WERI-Rb-1 (cell line): Measurements from ENCODE around the gene HDLBP.

Source experiments
- DNase-seq: peaks from one replicate; pipeline ENCODE4 v3.0.0-alpha.2; 2020
- H3K27ac ChIP-seq: fragments of 250-450 bp; sonication (Bioruptor Pico); 2 replicates; pipeline ENCODE4 v1.5.1; 2020; ENCODE audit warnings: mild to moderate bottlenecking, moderate library complexity
- H3K27me3 ChIP-seq: fragments of 250-450 bp; sonication (Bioruptor Pico); 2 replicates; pipeline ENCODE4 v1.5.1; 2021; ENCODE audit warnings: mild to moderate bottlenecking, low read depth, moderate library complexity; ENCODE audit not compliant: insufficient read depth, severe bottlenecking
- H3K36me3 ChIP-seq: fragments of 250-450 bp; sonication (Bioruptor Pico); 2 replicates; pipeline ENCODE4 v1.5.1; 2020; ENCODE audit warnings: mild to moderate bottlenecking, moderate library complexity
- H3K4me3 ChIP-seq: 2 replicates; pipeline ENCODE4 v1.5.1; 2011; ENCODE audit warnings: low read depth, mild to moderate bottlenecking, control low read depth, low read length
- H3K9me3 ChIP-seq: fragments of 250-450 bp; sonication (Bioruptor Pico); 2 replicates; pipeline ENCODE4 v1.5.1; 2021; ENCODE audit warnings: mild to moderate bottlenecking, moderate library complexity; ENCODE audit not compliant: severe bottlenecking
- TF ChIP-seq, protein P1 (sequence below): IDR thresholded peaks from 2 replicates; pipeline ENCODE4 v1.5.1; 2011; ENCODE audit warnings: low read depth, mild to moderate bottlenecking, control low read depth, inconsistent platforms, low read length

Gene HDLBP

DNA sequence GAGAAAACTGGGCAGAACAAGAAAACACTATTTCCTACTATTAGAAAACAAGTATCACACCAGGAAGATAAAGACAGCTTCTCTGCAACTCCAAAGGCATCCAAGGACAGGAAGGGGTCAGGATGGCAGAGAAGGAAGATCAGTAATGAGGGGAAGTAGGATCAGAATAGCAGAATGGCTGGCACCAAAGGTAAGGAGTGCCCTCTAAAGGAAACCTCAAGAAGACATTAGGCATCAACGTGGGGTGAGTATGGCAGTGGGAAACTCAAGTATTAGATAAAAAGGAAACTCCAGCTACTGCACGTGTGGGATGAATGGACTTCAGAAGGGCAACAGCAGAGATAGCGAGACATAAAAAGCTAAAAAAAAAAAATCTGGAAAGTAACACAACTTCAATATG is 25.9 kb downstream of the HDLBP start:
- Histone ChIP-seq H3K36me3 (peaks cover 7% of the 10 kb centered on the region; the same call in 1 of the 2 replicates), H3K4me3 (no peak overlapping the region), H3K9me3 (no peaks in the 10 kb centered on the region), H3K27ac (no peak overlapping the region), H3K27me3 (no peaks in the 10 kb centered on the region)
- DNase-seq: no peak
- TF ChIP-seq, protein P1, sequence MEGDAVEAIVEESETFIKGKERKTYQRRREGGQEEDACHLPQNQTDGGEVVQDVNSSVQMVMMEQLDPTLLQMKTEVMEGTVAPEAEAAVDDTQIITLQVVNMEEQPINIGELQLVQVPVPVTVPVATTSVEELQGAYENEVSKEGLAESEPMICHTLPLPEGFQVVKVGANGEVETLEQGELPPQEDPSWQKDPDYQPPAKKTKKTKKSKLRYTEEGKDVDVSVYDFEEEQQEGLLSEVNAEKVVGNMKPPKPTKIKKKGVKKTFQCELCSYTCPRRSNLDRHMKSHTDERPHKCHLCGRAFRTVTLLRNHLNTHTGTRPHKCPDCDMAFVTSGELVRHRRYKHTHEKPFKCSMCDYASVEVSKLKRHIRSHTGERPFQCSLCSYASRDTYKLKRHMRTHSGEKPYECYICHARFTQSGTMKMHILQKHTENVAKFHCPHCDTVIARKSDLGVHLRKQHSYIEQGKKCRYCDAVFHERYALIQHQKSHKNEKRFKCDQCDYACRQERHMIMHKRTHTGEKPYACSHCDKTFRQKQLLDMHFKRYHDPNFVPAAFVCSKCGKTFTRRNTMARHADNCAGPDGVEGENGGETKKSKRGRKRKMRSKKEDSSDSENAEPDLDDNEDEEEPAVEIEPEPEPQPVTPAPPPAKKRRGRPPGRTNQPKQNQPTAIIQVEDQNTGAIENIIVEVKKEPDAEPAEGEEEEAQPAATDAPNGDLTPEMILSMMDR: peak; percentile 34

DNA sequence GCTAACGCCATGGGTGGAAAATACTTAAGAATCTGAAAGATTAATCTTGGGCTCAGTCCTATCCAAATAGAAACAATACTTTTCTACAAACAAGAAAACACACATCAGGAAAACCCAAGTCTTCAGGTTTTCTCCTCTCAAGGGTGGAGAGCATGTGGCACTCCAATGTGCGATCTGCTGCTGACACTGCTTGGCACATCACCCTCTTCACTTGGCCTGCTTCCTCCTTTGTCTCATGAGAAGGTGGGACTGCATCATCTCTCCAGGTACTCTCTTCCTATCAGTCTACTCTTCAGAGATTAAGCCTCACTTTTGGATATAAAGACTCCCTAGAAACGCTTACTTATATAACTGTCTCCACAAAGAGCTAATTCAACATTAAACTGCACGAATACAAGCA is 26.4 kb downstream of the HDLBP start:
- H3K27me3 ChIP-seq: no peaks in the 10 kb centered on the region
- no peak overlapping the region for H3K27ac ChIP-seq
- no peak for DNase-seq
- TF ChIP-seq, protein P1: no peak
- no peak overlapping the region for H3K4me3 ChIP-seq
- peaks cover 7% of the 10 kb centered on the region; the same call in 1 of the 2 replicates for H3K36me3 ChIP-seq
- H3K9me3 ChIP-seq: no peaks in the 10 kb centered on the region

DNA sequence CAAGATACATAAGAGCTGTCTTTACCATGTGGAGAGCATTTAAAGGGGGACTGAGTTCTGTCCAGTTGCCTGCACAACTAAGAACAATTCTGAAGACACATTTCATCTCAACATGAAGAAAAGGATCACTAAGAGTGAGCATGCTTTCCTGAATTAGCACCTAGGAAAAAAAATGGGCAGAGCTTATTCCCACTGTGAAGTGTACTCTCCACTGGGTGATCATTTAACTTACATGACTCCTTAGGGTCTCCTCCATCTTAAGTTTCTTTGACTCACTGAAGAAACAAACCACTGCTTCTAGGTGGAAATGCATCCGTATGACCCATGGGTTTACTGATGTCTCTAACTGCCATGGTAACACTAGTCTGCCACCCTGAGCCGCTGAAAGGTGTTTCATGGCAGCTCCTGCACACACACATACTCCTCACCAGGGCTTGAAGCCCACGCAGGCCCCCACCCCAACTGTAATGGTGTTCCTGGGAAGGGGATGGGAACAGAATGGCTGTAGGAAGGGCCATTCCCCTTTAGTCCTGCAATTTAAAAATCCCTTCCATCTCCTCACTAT is 27.1 kb downstream of the HDLBP start:
- TF ChIP-seq, protein P1: no peak
- DNase-seq: no peak
- H3K27ac ChIP-seq: no peak overlapping the region

GRCh38 chr2:241286348-241287090 is 29.0 kb downstream of the HDLBP start:
- no peak overlapping the region for H3K4me3 ChIP-seq
- no peaks in the 10 kb centered on the region for H3K27me3 ChIP-seq
- no peak for DNase-seq
- H3K27ac ChIP-seq: no peak overlapping the region
- H3K9me3 ChIP-seq: no peaks in the 10 kb centered on the region
- H3K36me3 ChIP-seq: peaks cover 7% of the 10 kb centered on the region; the same call in 1 of the 2 replicates
- TF ChIP-seq, protein P1: no peak

More for the DNA sequence above, 27.1 kb downstream of the HDLBP start:
- no peak overlapping the region for H3K4me3 ChIP-seq
- H3K36me3 ChIP-seq: peaks cover 7% of the 10 kb centered on the region; the same call in 1 of the 2 replicates
- no peaks in the 10 kb centered on the region for H3K27me3 ChIP-seq
- no peaks in the 10 kb centered on the region for H3K9me3 ChIP-seq

DNA sequence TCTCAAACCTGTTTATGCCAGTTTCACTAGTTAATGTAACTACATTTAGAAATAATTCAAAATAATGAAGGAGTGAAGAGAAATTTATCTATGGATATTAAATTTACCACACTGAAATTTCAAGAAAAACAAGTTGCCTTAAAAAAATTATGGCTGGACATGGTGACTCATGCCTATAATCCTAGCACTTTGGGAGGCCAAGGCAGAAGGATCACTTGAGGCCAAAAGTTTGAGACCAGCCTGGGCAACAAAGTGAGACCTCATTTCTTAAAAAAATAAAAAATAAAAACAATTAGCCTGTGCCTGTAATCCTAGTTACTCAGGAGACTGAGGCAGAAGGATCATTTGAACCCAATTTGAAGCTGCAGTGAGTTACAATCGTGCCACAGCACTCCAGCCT is 29.9 kb downstream of the HDLBP start:
- TF ChIP-seq, protein P1: no peak
- no peak overlapping the region for H3K27ac ChIP-seq

More for the DNA sequence above, 29.9 kb downstream of the HDLBP start:
- H3K36me3 ChIP-seq: peaks cover 7% of the 10 kb centered on the region; the same call in 1 of the 2 replicates
- H3K27me3 ChIP-seq: no peaks in the 10 kb centered on the region
- no peaks in the 10 kb centered on the region for H3K9me3 ChIP-seq
- no peak for DNase-seq
- no peak overlapping the region for H3K4me3 ChIP-seq
